Central memory CD4-positive, alpha-beta T cell (primary cell): ENCODE data around the gene LRRC37A2.
"Not testable (repeated sequence)": the region's sequence is repeated elsewhere in the genome, so short reads cannot be mapped to it uniquely, and the experiment has no call there.

Source experiments
- DNase-seq: peaks from one replicate; pipeline ENCODE4 v3.0.0; 2022
- total RNA-seq, 3 experiments: gene quantifications; one replicate each; lab custom pipeline; 2026; lab: John Stamatoyannopoulos, UW

The LRRC37A2 gene
- total RNA-seq: 2.7 to 26.2 (median 9.0) reads per million in 3 experiments

DNA sequence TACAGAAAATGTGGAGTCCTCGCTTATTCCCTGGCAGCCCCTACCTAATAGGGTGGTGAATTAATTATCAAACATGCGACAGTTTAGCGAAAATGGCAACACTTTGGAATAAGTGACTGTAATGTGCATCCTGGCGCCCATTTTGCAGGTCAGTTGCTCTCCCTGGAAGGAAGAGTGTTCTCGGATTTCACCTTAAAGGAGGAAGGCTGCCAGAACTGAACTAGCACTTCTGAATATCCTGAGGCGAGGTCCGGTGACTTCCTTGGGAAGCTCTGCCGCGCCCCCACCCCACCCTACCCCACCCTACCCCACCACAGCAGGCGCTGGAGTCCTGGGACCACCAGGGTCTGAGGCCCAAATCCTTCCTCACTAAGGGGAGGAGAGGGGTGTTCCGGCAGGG is at the start of gene LRRC37A2:
TSS of gene LRRC37A2 (plus strand) at position 301 of the 400 bp plus-strand sequence. CDS start 245 bp downstream, outside the sequence.
- DNase-seq: not testable (repeated sequence)

- DNase-seq: not testable (repeated sequence)
These were observed 44.6 kb upstream of the LRRC37A2 start for GRCh38 chr17:46467618-46468017.

GRCh38 chr17:46474489-46474888 is 37.8 kb upstream of the LRRC37A2 start:
- DNase-seq: not testable (repeated sequence)

DNA sequence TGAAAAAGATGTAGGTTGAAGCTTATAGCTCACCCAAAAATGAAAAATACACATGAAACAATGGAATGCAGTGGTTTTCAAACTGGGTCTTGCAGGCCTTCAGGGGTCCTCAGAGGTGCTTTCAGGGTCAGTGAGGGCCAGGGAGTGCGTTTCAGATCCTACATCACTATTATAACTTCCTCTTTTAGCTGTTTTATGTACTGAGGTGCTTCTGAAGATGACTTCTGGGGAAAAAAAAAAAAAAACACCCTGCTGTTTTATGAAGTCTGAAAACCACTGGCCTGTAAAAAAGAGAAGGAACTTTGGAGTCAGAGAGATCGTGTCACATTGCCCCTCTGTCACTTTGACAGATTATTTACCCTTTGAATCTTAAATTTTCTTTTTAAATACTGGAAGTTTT is 36.7 kb upstream of the LRRC37A2 start:
- not testable (repeated sequence) for DNase-seq

DNA sequence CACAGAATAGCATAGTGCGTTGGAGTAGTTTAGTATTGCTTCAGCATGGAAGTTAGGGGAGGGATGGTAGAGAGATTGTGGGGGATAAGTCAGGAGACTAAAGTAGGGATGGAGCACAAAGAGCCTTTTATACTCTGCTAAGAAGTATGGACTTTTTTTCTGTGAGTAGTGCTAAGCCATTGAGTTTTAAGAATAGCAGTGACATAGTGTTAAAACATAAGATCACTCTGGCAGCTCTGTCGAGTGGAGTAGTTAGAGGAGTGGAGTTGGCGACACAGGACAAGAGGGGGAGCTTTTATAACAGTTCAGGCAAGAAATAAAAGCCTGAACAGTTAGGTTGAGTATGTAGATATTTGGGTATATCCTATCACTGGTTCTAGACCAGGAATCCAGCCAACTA is 33.4 kb upstream of the LRRC37A2 start:
- DNase-seq: not testable (repeated sequence)

- not testable (repeated sequence) for DNase-seq
These were observed 31.0 kb upstream of the LRRC37A2 start for GRCh38 chr17:46481310-46481709.

- DNase-seq: not testable (repeated sequence)
These were observed 20.2 kb upstream of the LRRC37A2 start for GRCh38 chr17:46492021-46492420.

GRCh38 chr17:46499437-46500139 is 12.7 kb upstream of the LRRC37A2 start:
- DNase-seq: not testable (repeated sequence)

GRCh38 chr17:46505896-46506295 is 6.4 kb upstream of the LRRC37A2 start:
- not testable (repeated sequence) for DNase-seq

DNA sequence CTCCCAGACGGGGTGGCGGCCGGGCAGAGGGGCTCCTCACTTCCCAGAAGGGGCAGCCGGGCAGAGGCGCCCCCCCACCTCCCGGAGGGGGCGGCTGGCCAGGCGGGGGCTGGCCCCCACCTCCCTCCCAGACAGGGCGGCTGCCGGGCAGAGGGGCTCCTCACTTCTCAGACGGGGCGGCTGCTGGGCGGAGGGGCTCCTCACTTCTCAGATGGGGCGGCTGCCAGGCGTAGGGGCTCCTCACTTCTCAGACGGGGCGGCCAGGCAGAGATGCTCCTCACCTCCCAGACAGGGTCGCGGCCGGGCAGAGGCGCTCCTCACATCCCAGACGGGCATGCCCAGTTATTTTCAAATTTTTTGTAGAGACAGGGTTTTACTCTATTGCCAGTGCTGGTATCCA is 22.4 kb downstream of the LRRC37A2 start:
- not testable (repeated sequence) for DNase-seq

DNA sequence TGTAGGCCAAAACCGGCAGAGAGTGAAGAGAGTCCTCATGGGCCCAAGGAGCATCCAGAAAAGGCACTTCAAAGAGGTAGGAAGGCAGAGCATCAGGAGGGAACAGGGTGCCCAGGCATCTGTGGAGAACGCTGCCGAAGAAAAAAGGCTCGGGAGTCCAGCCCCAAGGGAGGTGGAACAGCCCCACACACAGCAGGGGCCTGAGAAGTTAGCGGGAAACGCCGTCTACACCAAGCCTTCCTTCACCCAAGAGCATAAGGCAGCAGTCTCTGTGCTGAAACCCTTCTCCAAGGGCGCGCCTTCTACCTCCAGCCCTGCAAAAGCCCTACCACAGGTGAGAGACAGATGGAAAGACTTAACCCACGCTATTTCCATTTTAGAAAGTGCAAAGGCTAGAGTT is 36.3 kb downstream of the LRRC37A2 start:
- DNase-seq: peak; percentile 0

- DNase-seq: not testable (repeated sequence)
These were observed 46.9 kb downstream of the LRRC37A2 start for GRCh38 chr17:46559155-46559554.

DNA sequence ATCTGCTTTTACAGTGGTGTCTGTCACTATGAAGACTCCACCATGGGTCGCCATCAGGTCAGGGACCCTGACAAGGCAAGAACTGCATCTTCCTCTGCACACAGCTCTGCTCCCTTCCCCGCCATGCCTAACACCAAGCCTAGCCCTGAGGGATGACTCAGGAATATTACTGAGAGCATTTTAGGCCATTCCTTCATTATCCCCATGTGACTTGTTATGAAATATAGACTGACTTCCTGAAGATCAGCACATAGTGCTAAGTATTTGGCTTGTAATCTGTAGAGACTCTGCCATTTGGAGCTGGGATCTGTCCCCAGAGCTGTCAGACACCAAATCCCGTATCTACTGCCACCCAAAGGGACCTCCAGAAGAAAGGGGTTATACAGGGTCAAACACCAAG is 47.8 kb downstream of the LRRC37A2 start:
- not testable (repeated sequence) for DNase-seq

- not testable (repeated sequence) for DNase-seq
These were observed 54.0 kb downstream of the LRRC37A2 start for GRCh38 chr17:46566284-46566683.

- not testable (repeated sequence) for DNase-seq
These were observed 54.7 kb downstream of the LRRC37A2 start for GRCh38 chr17:46566980-46567379.

DNA sequence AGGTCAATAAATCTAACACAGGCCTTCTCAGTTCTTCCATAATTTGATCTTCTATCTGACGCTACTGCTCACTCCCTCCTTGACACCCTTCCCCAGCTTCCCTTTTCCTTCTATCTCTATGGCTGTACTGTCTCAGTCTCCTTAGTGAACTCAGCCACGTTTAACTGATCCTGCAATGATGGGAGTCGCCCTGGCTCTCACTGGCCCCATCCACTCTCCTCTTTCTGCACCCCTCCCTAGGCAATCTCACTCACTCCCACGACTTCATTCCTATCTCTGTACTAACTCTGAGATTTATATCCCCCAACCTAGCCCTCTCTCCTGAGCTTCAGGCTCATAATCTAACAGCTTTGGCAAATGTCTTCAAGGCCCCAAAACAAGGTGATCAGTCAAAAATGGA is 59.5 kb downstream of the LRRC37A2 start:
- not testable (repeated sequence) for DNase-seq

- DNase-seq: peak; percentile 90
These were observed 67.1 kb downstream of the LRRC37A2 start, which contains the start of gene ARL17A for GRCh38 chr17:46579083-46580075. ARL17A (minus strand) TSS chr17:46579691; CDS start chr17:46576322, 3,369 bp downstream.

GRCh38 chr17:46580082-46580481 is 67.8 kb downstream of the LRRC37A2 start:
- DNase-seq: not testable (repeated sequence)

- DNase-seq: not testable (repeated sequence)
These were observed 73.2 kb downstream of the LRRC37A2 start for GRCh38 chr17:46585444-46585843.

DNA sequence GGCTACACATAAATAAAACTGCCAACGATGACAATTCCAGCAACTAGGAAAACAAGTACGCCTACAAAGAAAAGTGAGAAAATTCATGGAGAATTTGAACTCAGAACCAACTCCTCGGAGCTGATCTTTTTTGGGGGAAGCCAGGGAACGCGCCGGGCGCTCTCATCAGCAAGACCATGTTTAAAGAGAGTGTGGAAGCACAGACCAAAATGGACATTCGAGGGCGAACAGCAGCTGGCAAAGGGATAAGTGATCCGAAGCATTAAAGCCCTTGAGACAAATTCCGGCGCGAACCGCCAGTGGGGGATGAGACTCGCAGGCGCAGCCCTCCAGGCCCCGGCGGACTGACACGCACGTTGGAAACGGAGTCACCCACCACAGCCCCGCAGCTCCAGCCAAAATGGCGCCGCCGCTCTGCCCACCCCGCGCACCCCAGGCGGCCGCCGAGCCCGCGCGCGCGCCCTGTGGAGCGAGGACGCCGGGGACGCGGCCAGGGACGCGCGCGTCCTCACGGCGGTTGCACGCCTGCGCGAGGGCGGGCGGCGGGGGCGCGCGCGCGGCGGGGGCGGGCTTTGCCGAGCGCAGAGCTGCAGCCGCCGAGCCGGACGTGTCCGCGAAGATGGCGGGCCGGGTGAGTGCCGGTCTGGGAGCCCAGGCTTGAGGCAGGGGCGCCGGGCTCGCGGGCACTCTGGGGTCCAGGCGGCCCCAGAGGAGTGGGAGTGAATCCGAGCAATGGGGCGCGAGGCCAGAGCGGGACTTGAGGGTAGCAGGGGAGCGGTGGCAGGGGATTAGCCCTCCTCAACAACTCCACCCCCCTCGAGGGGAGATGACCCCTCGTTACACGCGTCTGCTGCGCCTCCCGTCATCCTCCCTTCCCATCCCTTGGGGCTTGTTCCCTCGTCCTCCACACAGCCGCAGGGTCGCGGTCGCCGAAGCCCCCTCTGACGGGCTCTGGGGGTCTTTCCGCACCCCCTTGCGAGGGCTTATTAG is 78.2 kb downstream of the LRRC37A2 start, which contains the start of gene NSF:
TSS of gene NSF (plus strand) at position 513 of the 990 bp plus-strand sequence. CDS start at position 620, 107 bp downstream.
- DNase-seq: not testable (repeated sequence)

DNA sequence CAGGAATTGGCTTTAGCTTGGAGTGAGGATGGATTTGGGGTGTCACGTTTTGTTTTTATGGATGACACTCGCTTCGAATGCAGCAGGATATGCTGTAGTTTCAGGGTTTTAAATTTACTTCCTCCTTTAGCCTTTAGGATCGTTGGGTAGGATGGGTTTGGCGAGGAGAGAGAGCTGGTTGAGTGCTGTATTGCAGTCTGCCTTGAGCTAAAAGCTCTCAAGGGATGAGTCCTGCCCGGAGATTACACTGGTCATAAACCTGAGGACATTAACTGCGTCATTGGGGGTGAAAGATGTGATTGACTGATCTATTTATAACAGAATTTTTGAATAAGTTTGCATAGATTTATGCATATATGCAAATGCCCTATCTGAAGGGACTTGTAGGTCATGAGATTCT is 79.1 kb downstream of the LRRC37A2 start:
- DNase-seq: not testable (repeated sequence)
